Gastroesophageal sphincter (tissue), 3 donors: Measurements from ENCODE around the gene MAP2K1.

Source experiments
- POLR2A ChIP-seq, 2 donors: fragments of 450-650 bp; IDR thresholded peaks; one replicate each; pipeline ENCODE4 v1.6.1; 2017; ENCODE audit warnings: antibody characterized with exemption in 2 of 2, mild to moderate bottlenecking in 2 of 2, moderate library complexity in 1 of 2
- TF ChIP-seq, protein P1 (sequence below), 4 experiments: fragments of 200-600 bp in 2 of 4; fragments of 450-650 bp in 2 of 4; sonication (generic) in 1 of 4; IDR thresholded peaks; one replicate each; pipeline ENCODE4 v1.5.1; 2017 to 2019; ENCODE audit warnings: antibody characterized with exemption in 4 of 4, mild to moderate bottlenecking in 2 of 4, moderate library complexity in 2 of 4

- TF ChIP-seq POLR2A (IDR thresholded peaks at IDR 0.05): no peak
- TF ChIP-seq, protein P1, sequence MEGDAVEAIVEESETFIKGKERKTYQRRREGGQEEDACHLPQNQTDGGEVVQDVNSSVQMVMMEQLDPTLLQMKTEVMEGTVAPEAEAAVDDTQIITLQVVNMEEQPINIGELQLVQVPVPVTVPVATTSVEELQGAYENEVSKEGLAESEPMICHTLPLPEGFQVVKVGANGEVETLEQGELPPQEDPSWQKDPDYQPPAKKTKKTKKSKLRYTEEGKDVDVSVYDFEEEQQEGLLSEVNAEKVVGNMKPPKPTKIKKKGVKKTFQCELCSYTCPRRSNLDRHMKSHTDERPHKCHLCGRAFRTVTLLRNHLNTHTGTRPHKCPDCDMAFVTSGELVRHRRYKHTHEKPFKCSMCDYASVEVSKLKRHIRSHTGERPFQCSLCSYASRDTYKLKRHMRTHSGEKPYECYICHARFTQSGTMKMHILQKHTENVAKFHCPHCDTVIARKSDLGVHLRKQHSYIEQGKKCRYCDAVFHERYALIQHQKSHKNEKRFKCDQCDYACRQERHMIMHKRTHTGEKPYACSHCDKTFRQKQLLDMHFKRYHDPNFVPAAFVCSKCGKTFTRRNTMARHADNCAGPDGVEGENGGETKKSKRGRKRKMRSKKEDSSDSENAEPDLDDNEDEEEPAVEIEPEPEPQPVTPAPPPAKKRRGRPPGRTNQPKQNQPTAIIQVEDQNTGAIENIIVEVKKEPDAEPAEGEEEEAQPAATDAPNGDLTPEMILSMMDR (IDR thresholded peaks at IDR 0.05): no peak
Observed at GRCh38 chr15:66454143-66454542, 67.4 kb downstream of the MAP2K1 start.
